ENCODE results near the gene COBL. TPM values are rescaled to one million over a fixed set of nuclear protein-coding genes. Genes with fewer than 3 reads are reported as not detected.
"Not testable (repeated sequence)": the region's sequence is repeated elsewhere in the genome, so short reads cannot be mapped to it uniquely, and the experiment has no call there.

The COBL gene
- total RNA-seq, 1 donor from 2014 or later, result not detected

DNA sequence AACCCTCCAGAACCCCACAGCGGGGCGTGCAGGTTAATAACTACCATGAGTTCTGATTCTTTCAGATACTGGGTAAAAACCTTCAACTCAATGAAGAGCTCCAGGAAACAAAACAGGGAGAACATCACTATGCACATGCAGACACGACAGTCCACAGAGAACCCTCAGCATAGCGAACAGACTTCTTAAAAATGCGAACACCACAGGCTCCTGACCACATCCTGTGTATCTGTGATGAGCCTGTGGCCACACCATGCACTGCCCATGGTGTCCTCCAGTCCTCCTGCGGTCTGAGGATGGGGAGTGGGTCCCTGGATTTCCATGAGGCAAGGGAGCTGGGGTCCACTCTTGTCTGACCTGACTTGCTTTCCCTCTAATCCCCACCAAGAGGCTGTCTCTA lies 107.2 kb downstream of the COBL start:
- intact Hi-C loops (cut with micrococcal nuclease), result no loop called here

DNA sequence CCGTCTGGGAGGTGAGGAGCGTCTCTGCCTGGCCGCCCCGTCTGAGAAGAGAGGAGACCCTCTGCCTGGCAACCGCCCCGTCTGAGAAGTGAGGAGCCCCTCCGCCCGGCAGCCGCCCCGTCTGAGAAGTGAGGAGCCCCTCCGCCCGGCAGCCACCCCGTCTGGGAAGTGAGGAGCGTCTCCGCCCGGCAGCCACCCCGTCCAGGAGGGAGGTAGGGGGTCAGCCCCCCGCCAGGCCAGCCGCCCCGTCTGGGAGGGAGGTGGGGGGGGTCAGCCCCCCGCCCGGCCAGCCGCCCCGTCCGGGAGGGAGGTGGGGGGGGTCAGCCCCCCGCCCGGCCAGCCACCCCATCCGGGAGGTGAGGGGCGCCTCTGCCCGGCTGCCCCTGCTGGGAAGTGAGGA lies 108.5 kb downstream of the COBL start:
- intact Hi-C loops (cut with micrococcal nuclease), result not testable (repeated sequence)

DNA sequence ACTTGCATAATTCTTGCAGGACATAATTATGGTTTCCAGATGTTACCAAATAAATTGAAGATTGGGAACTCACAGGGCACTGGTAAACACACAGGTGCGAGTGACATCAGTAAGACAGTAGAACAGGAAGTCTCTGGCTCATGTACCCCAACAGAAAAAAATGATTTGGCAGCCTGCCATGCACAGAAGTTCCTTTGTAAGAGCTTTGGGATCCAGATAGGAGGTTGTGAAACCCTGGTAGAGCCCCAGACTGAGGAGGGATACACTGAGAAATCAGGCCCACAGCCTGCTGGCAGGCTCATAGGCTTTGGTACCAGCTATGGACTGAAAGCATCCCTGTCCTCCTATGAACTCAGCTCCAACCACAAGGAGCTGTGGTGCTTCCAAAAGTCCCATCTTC lies 118.0 kb downstream of the COBL start:
- intact Hi-C loops (cut with micrococcal nuclease), result no loop called here

DNA sequence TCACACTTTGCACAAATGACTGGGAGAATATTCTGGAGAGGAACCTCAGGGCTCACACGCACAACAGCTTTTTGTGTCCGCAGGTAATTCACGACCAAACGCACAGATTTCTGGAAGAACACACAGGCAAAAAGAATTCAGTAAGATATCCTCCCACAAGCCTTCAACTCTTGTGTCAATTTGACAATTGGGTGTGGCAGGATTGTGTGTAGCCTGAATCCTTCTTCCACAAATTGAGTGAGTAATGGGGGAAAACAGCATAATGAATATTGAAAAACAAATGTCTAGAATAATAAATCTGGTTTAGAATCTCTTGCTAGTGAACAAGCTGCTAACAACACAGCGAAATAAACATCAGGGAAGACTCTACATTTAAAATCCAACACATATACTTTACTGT lies 125.6 kb downstream of the COBL start:
- intact Hi-C loops (cut with micrococcal nuclease), result no loop called here

DNA sequence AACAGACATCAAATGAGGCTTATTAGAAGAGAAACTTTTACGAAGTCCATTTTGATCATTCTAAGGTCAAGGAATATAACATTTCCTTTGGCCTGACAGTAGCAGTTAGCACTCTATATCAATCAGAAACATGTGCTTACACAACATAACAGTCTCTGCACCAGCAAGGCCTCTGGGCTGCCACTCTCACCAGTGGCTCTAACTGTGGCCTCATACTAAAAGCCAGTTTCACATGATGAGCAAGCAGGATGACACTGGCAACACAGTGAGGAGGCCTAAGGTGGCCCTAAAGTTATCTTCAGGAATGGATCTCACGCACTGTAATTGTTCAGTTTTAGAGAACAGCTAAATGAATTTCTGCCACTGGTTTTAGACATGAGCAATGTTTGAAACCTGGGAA lies 126.8 kb downstream of the COBL start:
- intact Hi-C loops (cut with micrococcal nuclease), result no loop called here

DNA sequence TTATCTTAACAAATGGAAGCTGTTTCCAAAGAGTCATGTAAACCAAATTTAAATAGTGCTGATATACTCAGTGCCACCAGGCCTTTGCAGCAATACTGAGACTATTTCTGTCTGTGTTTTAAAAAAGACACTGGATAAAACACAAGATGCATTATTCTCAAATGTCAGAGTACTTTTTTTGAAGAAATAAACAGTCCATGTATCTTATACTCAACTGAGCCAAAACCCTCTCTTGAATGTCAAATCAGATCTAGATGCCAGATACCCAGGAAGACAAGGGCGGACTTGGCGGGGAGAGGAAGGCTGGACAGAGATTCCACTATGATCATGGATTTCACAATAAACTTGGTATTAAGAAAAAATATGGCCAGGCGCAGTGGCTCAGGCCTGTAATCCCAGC lies 127.6 kb downstream of the COBL start:
- intact Hi-C loops (cut with micrococcal nuclease), result no loop called here

DNA sequence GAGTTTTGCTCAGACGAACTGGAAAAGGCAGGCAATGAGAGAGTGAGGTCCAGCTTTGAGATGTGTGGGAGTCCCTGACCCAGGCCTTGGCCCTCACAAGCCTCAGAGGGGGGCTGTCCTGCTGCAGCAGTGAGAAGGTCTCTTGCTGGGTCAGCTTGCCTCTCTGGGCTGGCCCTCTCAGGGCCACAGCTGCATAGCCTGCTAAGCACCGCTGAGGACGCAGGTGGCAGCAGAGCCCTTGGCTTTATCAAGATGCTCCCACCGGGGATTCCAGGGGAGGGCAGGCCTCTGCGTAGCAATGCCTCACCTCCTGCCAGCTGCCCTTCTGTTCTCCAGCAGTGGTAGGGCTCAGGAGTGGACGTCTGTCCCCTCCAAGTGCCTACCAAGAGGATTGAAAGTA lies 128.7 kb downstream of the COBL start:
- intact Hi-C loops (cut with micrococcal nuclease), result no loop called here

DNA sequence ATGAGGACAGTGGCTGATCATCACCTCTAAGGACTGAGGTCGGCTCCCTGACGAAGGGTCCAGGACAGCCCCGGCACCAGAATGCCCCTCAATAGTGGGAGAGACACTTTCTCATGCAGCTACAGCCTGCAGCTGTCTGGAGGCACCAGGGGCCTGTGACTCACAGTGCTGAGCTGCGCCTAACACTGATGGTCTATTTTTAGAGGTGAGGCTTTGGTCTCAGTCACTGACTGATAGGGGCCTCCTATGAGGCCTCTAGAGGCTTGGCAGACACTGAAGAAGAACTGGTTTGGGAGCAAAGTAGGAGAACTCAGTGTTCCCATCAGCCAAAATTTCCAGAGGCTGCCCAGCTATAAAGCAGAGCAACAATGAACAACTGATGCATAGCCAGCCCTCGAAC lies 130.1 kb downstream of the COBL start:
- intact Hi-C loops (cut with micrococcal nuclease), result no loop called here

- intact Hi-C loops (cut with micrococcal nuclease), result no loop called here
Observed at GRCh38 chr7:51182636-51183166, 133.9 kb downstream of the COBL start.

GRCh38 chr7:51180092-51180491 lies 136.5 kb downstream of the COBL start:
- intact Hi-C loops (cut with micrococcal nuclease), result no loop called here

DNA sequence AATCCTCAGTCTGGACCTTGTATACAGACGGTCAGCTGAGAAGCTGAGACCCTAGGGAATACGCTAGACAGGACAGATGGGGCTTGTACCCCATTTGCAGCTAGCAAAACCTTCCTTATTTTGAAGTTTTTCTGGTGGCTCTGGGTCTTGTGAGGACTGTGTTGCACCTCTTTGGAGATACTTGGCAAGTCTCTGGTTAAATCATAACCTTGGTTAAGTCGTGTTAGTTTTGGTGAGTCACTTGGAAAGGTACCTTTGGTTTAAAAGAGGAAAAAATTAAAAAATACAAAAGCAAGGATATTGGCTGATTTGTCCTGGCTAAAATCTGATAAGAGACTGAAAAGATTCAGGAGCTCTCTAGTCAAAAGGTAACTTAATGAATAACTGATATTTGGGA lies 140.6 kb downstream of the COBL start:
- intact Hi-C loops (cut with micrococcal nuclease), result no loop called here

DNA sequence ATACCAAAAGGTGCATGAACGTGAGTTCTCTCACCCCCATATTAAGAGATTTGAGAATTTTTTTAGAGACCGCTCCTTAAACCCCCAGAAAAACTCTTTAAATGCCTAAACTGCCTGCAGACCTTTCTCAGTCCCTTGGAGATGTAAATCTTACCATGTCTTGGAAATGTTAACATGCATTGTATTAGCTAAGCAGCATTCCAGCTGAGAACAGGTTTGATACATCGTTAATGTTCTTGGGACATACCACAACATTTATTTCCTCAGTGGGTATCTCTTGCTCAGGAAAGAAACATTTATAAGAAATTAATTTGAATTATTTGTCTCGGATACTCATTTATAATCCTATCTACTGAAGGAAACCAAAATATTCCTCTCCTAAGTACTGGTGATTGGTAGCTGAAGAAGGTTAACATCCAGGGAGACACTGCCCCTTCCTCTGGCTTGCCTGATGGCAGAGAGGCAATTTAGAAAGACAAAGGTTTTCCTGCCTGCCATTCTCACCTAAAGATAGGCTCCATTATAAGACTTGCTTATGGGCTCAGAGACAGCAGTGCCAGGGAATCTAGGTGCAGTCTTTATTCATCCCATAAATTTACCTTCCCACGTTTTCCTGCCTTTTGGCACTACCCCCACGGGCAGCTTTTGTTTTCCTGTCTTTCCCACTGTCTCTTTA lies 141.2 kb downstream of the COBL start:
- intact Hi-C loops (cut with micrococcal nuclease), result no loop called here

GRCh38 chr7:51165337-51165736 lies 151.3 kb downstream of the COBL start:
- intact Hi-C loops (cut with micrococcal nuclease), result loop anchor here (10.0 kb wide), 1 partner anchor 1101 kb away; no protein-coding TSS in a partner anchor

GRCh38 chr7:51162724-51163329 lies 153.8 kb downstream of the COBL start:
- intact Hi-C loops (cut with micrococcal nuclease), result loop anchor here (1.0 to 10.0 kb wide), 5 partner anchors 40 to 1098 kb away; partner anchors contain the start of gene GRB10

DNA sequence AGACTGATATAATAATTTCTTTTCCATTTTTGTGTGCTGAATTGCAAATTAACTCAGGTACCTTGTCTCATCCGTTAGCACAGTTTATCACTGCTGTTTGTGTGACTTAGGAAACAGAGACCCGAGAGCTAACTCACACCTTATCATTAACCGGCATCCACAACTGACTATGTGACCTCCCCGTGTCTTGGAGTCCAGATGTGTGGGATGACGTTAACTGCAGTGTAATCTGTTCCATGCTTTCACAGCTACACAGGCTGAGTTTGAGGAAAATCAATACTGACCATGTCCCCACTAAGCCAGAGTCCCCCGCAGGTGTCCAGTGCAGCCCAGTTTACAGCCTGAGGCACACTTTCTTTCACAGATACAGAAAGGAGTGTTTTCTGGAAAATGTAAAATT lies 154.7 kb downstream of the COBL start:
- intact Hi-C loops (cut with micrococcal nuclease), result loop anchor here (1.0 to 10.0 kb wide), 11 partner anchors 39 to 1097 kb away; partner anchors contain the start of gene GRB10

DNA sequence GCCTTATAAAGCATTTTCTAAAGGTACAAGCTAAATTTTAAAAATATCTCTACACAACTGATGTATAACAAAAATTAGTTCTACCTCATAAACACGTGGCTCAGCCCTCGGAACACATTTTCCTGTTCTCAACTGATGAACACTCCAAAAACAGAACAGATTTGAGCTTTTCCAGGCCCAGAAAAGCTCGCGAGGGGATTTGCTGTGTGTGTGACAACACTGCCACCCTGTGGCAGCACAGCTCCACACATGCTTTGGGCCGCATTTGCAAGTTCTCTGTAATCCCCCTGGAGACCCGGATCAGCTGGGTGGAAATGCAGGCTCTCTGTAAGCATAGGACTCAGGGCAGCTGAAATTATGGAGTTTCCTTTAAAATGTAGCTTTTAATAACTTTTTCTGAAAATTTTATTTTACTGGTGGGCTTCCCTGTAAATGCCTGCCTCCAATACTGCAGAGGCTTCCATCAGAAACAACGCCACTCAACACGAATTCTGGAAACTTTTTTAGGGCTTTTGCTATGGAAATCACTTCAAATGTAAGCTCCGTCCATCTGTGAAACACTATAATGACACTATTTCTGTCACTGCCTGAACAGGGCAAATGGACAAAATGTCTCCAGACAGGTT lies 155.5 kb downstream of the COBL start:
- intact Hi-C loops (cut with micrococcal nuclease), result loop anchor here (1.0 to 10.0 kb wide), 9 partner anchors 101 to 1096 kb away; partner anchors contain the start of gene GRB10

DNA sequence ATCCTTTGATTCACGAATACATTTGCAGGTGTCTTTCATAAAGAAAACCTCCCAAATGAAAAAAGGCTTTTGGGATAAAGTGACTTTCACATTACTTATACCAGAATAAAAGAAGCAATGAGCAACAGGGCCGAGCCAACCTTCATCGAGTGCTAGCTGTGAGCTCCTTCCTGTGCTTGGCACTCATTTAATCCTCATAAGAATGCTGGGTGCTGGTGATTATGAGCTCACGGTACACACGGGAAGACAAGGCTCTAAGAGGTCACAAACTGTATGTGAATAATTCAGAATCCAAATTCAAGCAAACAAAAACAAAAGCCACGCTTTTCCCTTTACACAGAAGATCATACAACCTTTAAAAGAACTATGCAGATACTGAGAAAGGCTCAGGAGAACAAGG lies 156.2 kb downstream of the COBL start:
- intact Hi-C loops (cut with micrococcal nuclease), result loop anchor here (5.0 to 10.0 kb wide), 3 partner anchors 378 to 1096 kb away; partner anchors contain the start of gene GRB10

DNA sequence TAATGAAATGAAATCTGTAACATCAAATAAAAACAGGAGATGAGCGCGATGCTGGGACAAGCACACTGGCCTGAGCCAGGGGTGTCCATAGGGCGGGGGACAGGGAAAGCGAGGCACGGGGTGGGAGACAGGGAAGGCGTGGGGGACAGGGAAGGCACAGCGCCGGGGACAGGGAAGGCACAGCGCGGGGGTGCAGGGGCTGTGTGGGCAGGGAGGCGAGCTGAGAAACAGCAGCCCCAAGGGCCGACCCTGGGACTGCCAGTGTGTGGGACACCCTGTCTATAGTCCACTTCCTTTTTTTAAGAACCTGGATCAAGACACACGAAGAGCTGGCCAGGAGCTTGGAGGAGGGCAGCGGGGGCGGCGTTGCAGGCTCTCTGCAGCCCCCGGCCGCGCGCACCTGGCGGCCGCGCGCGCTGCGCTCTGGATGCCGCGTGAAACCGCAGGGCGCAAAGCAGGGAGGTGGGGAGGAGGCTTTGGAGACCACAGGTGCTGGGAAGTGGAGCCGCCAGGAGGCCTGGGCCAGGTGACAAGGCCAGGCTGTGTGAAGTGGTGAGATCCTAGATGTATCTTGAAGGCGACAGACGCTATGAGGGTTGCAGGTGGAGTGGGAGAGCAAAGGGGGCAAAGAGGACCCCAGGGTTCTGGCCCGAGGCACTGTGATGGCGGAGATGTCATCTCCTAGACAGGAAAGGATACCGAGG lies 157.7 kb downstream of the COBL start:
- intact Hi-C loops (cut with micrococcal nuclease), result no loop called here

DNA sequence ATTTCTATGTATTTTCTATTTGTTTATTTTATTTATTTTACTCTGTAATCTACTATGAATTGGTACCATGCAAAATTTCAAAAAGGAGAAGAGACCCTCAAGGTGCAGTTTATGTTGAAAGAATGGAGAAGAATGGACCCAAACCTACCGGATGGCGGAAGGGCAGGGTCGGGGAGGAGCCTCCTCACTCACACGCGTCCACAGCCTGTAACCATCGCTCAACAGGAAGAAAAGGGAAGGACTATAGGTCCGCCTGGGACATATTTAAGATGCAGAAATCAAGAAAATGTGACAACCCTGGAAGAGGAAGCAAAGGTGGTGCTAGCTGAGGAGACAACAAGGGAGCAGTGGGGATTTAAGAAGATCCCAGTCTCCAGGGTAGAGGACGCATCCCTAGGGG lies 158.4 kb downstream of the COBL start:
- intact Hi-C loops (cut with micrococcal nuclease), result no loop called here

DNA sequence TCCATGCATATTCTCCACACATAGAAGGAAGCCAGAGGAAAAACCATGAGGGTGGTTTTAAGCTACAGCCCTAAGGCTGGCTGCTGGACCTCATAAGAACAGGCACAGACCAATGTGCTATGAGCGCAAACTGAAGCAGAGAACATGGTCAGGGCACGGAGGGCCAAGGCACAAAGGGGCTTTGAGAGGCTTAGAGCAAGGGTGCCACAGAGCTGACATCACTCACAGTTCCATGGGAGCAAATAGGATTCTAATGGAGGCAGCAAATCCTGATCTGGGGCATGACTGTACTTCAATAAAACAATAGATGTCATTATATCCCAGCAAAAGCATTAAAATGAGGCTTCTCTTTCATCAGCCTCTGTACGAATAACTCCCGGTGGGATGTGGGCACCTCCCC lies 162.4 kb downstream of the COBL start:
- intact Hi-C loops (cut with micrococcal nuclease), result no loop called here

GRCh38 chr7:51152706-51153200 lies 163.9 kb downstream of the COBL start:
- intact Hi-C loops (cut with micrococcal nuclease), result no loop called here
